ENCODE data around the gene ZNF195. TPM values are rescaled to one million over a fixed set of nuclear protein-coding genes. Genes with fewer than 3 reads are reported as not detected.
A peak's percentile ranks its signal among the peaks of the same experiment; 100 is the strongest.
"Not testable (repeated sequence)": the region's sequence is repeated elsewhere in the genome, so short reads cannot be mapped to it uniquely, and the experiment has no call there.

Gene ZNF195
- total RNA-seq: 10 to 100 TPM; 12.0 to 13.0 TPM
- long read RNA-seq, donor 1, partial matches to known transcripts: 0 of 8 reads
- long read RNA-seq, donor 1, other reads (novel, unspliced or antisense): 3 of 8 reads
- long read RNA-seq, donor 2, transcript ZNF195-204 (4 exons, 2,970 nt): major isoform, 6 of 18 reads
- long read RNA-seq, donor 2, partial matches to known transcripts: 2 of 18 reads
- long read RNA-seq, donor 2, other reads (novel, unspliced or antisense): 5 of 18 reads

GRCh38 chr11:3378426-3379423 lies at the start of gene ZNF195:
TSS of gene ZNF195 (minus strand) at chr11:3379146. CDS start at chr11:3379040, 106 bp downstream.
- DNase-seq (ENCODE audit: low spot score): peak; percentile 99
- intact Hi-C loops (cut with DNase I): no loop called here

- peak; percentile 19 for DNase-seq (ENCODE audit: low spot score)
- intact Hi-C loops (cut with DNase I): not testable (repeated sequence)
Measured at GRCh38 chr11:3428076-3428475, 49.1 kb upstream of the ZNF195 start.

GRCh38 chr11:3426541-3426940 lies 47.6 kb upstream of the ZNF195 start:
- intact Hi-C loops (cut with DNase I): not testable (repeated sequence)
- peak; percentile 49 for DNase-seq (ENCODE audit: low spot score)

- intact Hi-C loops (cut with DNase I): loop anchor here in 1 of 2 donors (5.0 kb wide), 1 partner anchor 342 kb away; no protein-coding TSS in a partner anchor
- DNase-seq (ENCODE audit: low spot score): not testable (repeated sequence)
Measured at GRCh38 chr11:3423928-3424327, 45.0 kb upstream of the ZNF195 start.

GRCh38 chr11:3423138-3423731 lies 44.3 kb upstream of the ZNF195 start:
- intact Hi-C loops (cut with DNase I): loop anchor here in 1 of 2 donors (5.0 kb wide), 1 partner anchor 341 kb away; no protein-coding TSS in a partner anchor
- not testable (repeated sequence) for DNase-seq (ENCODE audit: low spot score)

GRCh38 chr11:3422380-3423137 lies 43.6 kb upstream of the ZNF195 start:
- peak; percentile 100 for DNase-seq (ENCODE audit: low spot score)
- intact Hi-C loops (cut with DNase I): loop anchor here in 1 of 2 donors (5.0 kb wide), 1 partner anchor 340 kb away; no protein-coding TSS in a partner anchor

GRCh38 chr11:3421608-3422379 lies 42.8 kb upstream of the ZNF195 start:
- intact Hi-C loops (cut with DNase I): loop anchor here in 1 of 2 donors (5.0 kb wide), 1 partner anchor 339 kb away; no protein-coding TSS in a partner anchor
- not testable (repeated sequence) for DNase-seq (ENCODE audit: low spot score)

- intact Hi-C loops (cut with DNase I): loop anchor here in 1 of 2 donors (5.0 kb wide), 1 partner anchor 338 kb away; no protein-coding TSS in a partner anchor
- DNase-seq (ENCODE audit: low spot score): peak; percentile 55
Measured at GRCh38 chr11:3420281-3421042, 41.5 kb upstream of the ZNF195 start.

GRCh38 chr11:3419496-3419895 lies 40.5 kb upstream of the ZNF195 start:
- not testable (repeated sequence) for DNase-seq (ENCODE audit: low spot score)
- intact Hi-C loops (cut with DNase I): loop anchor here in 1 of 2 donors (5.0 kb wide), 1 partner anchor 37 kb away; no protein-coding TSS in a partner anchor

GRCh38 chr11:3417047-3417446 lies 38.1 kb upstream of the ZNF195 start:
- intact Hi-C loops (cut with DNase I): loop anchor here in 1 of 2 donors (5.0 kb wide), 1 partner anchor 35 kb away; no protein-coding TSS in a partner anchor
- DNase-seq (ENCODE audit: low spot score): not testable (repeated sequence)

- intact Hi-C loops (cut with DNase I): loop anchor here in 1 of 2 donors (5.0 kb wide), 1 partner anchor 33 kb away; no protein-coding TSS in a partner anchor
- peak; percentile 14 for DNase-seq (ENCODE audit: low spot score)
Measured at GRCh38 chr11:3415301-3415700, 36.4 kb upstream of the ZNF195 start.

GRCh38 chr11:3413666-3414065 lies 34.7 kb upstream of the ZNF195 start:
- intact Hi-C loops (cut with DNase I): not testable (repeated sequence)
- DNase-seq (ENCODE audit: low spot score): peak; percentile 69

GRCh38 chr11:3412837-3413236 lies 33.9 kb upstream of the ZNF195 start:
- intact Hi-C loops (cut with DNase I): no loop called here
- peak; percentile 62 for DNase-seq (ENCODE audit: low spot score)

GRCh38 chr11:3408722-3409121 lies 29.8 kb upstream of the ZNF195 start:
- DNase-seq (ENCODE audit: low spot score): peak; percentile 90
- intact Hi-C loops (cut with DNase I): not testable (repeated sequence)

- peak; percentile 59 for DNase-seq (ENCODE audit: low spot score)
- intact Hi-C loops (cut with DNase I): not testable (repeated sequence)
Measured at GRCh38 chr11:3408058-3408605, 29.2 kb upstream of the ZNF195 start.

GRCh38 chr11:3406937-3407336 lies 28.0 kb upstream of the ZNF195 start:
- DNase-seq (ENCODE audit: low spot score): peak; percentile 58
- intact Hi-C loops (cut with DNase I): not testable (repeated sequence)

Measured in posterior vena cava (tissue), 2 donors.